GM12865 (cell line): Measurements from ENCODE around the gene FASTK.

ENCODE experiments used
- DNase-seq: peaks from one replicate; pipeline ENCODE4 v3.0.0; 2010; ENCODE audit warnings: low read depth
- H3K4me3 ChIP-seq: 2 replicates; pipeline ENCODE4 v1.5.1; 2011; ENCODE audit warnings: mild to moderate bottlenecking, low read depth, low read length, control low read depth
- TF ChIP-seq, protein P1 (sequence below): IDR thresholded peaks from 2 replicates; pipeline ENCODE4 v1.5.1; 2011; ENCODE audit warnings: low read length, control low read depth, low read depth, inconsistent platforms; ENCODE audit not compliant: insufficient read depth; ENCODE audit errors: missing control alignments

The FASTK gene

GRCh38 chr7:151058781-151059366 is 21.7 kb downstream of the FASTK start:
- H3K4me3 ChIP-seq: peak overlapping the region; percentile 62
- peak; percentile 35 for DNase-seq
- TF ChIP-seq, protein P1, sequence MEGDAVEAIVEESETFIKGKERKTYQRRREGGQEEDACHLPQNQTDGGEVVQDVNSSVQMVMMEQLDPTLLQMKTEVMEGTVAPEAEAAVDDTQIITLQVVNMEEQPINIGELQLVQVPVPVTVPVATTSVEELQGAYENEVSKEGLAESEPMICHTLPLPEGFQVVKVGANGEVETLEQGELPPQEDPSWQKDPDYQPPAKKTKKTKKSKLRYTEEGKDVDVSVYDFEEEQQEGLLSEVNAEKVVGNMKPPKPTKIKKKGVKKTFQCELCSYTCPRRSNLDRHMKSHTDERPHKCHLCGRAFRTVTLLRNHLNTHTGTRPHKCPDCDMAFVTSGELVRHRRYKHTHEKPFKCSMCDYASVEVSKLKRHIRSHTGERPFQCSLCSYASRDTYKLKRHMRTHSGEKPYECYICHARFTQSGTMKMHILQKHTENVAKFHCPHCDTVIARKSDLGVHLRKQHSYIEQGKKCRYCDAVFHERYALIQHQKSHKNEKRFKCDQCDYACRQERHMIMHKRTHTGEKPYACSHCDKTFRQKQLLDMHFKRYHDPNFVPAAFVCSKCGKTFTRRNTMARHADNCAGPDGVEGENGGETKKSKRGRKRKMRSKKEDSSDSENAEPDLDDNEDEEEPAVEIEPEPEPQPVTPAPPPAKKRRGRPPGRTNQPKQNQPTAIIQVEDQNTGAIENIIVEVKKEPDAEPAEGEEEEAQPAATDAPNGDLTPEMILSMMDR: no peak

GRCh38 chr7:151057989-151058780 is 22.4 kb downstream of the FASTK start:
- peak; percentile 99 for DNase-seq
- peak overlapping the region; percentile 62 for H3K4me3 ChIP-seq
- TF ChIP-seq, protein P1: no peak

DNA sequence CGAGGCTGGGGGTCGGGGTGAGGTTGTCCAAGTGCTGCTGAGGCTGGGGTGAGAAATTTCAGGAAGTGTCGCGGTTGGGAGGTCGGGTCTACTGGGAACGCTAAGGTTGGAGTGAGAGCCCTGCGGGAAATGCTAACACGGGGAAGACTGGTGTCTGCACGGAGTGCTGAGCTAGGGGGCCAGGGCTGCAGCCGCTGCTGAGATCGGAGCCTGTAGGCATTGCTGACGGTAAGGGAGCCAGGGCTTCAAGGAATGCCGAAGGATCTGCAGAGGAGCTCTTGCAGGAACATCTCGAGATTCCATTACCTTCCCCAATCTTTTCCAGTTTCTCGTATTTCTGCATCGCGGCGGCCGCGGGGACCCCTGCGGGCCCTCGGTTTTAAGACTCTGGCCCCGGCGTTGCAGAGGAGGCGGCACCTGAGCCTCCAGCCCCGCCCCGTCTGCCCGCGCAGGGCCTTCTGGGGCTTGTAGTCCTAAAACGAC is 23.1 kb downstream of the FASTK start, which contains the start of gene CDK5:
Gene CDK5 (minus strand): TSS at position 392 of the 483 bp plus-strand sequence. CDS start 49 bp downstream, at position 343.
- DNase-seq: no peak
- H3K4me3 ChIP-seq: peak within 1 kb of the TSS; percentile 64
- TF ChIP-seq, protein P1: no peak

- no peak for DNase-seq
- H3K4me3 ChIP-seq: peak overlapping the region; percentile 64
- TF ChIP-seq, protein P1: no peak
These were observed 23.7 kb downstream of the FASTK start for GRCh38 chr7:151056666-151057505.

- H3K4me3 ChIP-seq: no peak overlapping the region
- no peak for DNase-seq
- TF ChIP-seq, protein P1: no peak
These were observed 24.3 kb downstream of the FASTK start for GRCh38 chr7:151056283-151056665.

- DNase-seq: no peak
- TF ChIP-seq, protein P1: no peak
- no peak overlapping the region for H3K4me3 ChIP-seq
These were observed 26.9 kb downstream of the FASTK start for GRCh38 chr7:151053751-151054150.
